Activated CD4-positive, alpha-beta T cell treated with anti-CD3 and anti-CD28 coated beads for 36 hours (primary cell): ENCODE data around the gene KAZN. TPM values are rescaled to one million over a fixed set of nuclear protein-coding genes. Genes with fewer than 3 reads are reported as not detected.

Source experiments
- ATAC-seq: fragments of 200-7000 bp; cut with Tn5 transposase; one replicate; pipeline ENCODE4 v1.10.0; 2021; ENCODE audit warnings: mild to moderate bottlenecking, moderate library complexity
- CTCF ChIA-PET: fragments of 350-600 bp; sonication (Branson Sonifier 250); formaldehyde crosslinking; loops from one replicate; lab custom pipeline; 2021; ENCODE audit warnings: antibody characterized with exemption; lab: Charles Lee
- POLR2A ChIA-PET: fragments of 350-600 bp; sonication (Branson Sonifier 250); formaldehyde crosslinking; loops from one replicate; lab custom pipeline; 2021; ENCODE audit warnings: antibody characterized with exemption, inconsistent platforms; lab: Charles Lee
- DNase-seq: peaks from one replicate; pipeline ENCODE4 v3.0.0-alpha.2; 2020
- H3K27ac Mint-ChIP-seq: one replicate; pipeline ENCODE4 v1.8.0; 2021; ENCODE audit warnings: mixed read lengths
- H3K27me3 Mint-ChIP-seq: one replicate; pipeline ENCODE4 v1.8.0; 2021; ENCODE audit warnings: mixed read lengths
- H3K36me3 Mint-ChIP-seq: one replicate; pipeline ENCODE4 v1.8.0; 2021; ENCODE audit warnings: low read depth, mixed read lengths
- H3K4me1 Mint-ChIP-seq: one replicate; pipeline ENCODE4 v1.8.0; 2021; ENCODE audit warnings: mixed read lengths
- H3K4me3 Mint-ChIP-seq: one replicate; pipeline ENCODE4 v1.8.0; 2021; ENCODE audit warnings: mild to moderate bottlenecking, moderate library complexity, mixed read lengths
- H3K9me3 Mint-ChIP-seq: one replicate; pipeline ENCODE4 v1.8.0; 2021; ENCODE audit warnings: low read depth, mixed read lengths
- intact Hi-C, 2 experiments: fragments of 100-400 bp; cut with DNase I in 1 of 2; cut with micrococcal nuclease in 1 of 2; formaldehyde crosslinking; loops; one replicate each; pipeline versions ENCODE4 v1.14.2 to v1.15.1; 2022 to 2024; cut with DNase I, micrococcal nuclease
- total RNA-seq, 2 experiments: library from RNA; stranded (reverse); gene quantifications; one replicate each; pipeline ENCODE4 v1.2.3, GENCODE V29; 2021

The KAZN gene
- total RNA-seq, 2 experiments from 2014 or later = 0.89 to 0.90 TPM

GRCh38 chr1:14679027-14679688 is 80.7 kb downstream of the KAZN start:
- ATAC-seq = no peak
- ChIA-PET POLR2A (no interaction called here), CTCF (interaction anchor here (0.7 kb wide), 1 partner anchor 550 kb away, joined by 5 read pairs; no protein-coding TSS in a partner anchor)
- H3K36me3 Mint-ChIP-seq = no peaks in the 10 kb centered on the region
- H3K4me3 Mint-ChIP-seq = no peak overlapping the region
- H3K9me3 Mint-ChIP-seq = peaks cover 4% of the 10 kb centered on the region
- intact Hi-C loops = no loop called here
- DNase-seq = no peak
- H3K27me3 Mint-ChIP-seq = no peaks in the 10 kb centered on the region
- H3K4me1 Mint-ChIP-seq = no peaks in the 10 kb centered on the region
- no peak overlapping the region for H3K27ac Mint-ChIP-seq

GRCh38 chr1:14681182-14681581 is 82.7 kb downstream of the KAZN start:
- ChIA-PET POLR2A (no interaction called here), CTCF (no interaction called here)
- no peak for DNase-seq
- Mint-ChIP-seq H3K4me3 (no peak overlapping the region), H3K27ac (no peak overlapping the region), H3K9me3 (peaks cover 8% of the 10 kb centered on the region), H3K4me1 (no peaks in the 10 kb centered on the region), H3K27me3 (no peaks in the 10 kb centered on the region), H3K36me3 (no peaks in the 10 kb centered on the region)
- no peak for ATAC-seq
- intact Hi-C loops = no loop called here

- Mint-ChIP-seq H3K4me3 (no peak overlapping the region), H3K27ac (no peak overlapping the region), H3K9me3 (peaks cover 5% of the 10 kb centered on the region), H3K4me1 (no peaks in the 10 kb centered on the region), H3K27me3 (no peaks in the 10 kb centered on the region), H3K36me3 (no peaks in the 10 kb centered on the region)
- ATAC-seq (no peak), DNase-seq (no peak)
- ChIA-PET CTCF (no interaction called here), POLR2A (no interaction called here)
- intact Hi-C loops = no loop called here
Observed at GRCh38 chr1:14682941-14683621, 84.6 kb downstream of the KAZN start.

- ChIA-PET CTCF (interaction anchor here (0.5 kb wide), 1 partner anchor 46 kb away, joined by 3 read pairs; no protein-coding TSS in a partner anchor), POLR2A (no interaction called here)
- H3K9me3 Mint-ChIP-seq = peaks cover 5% of the 10 kb centered on the region
- intact Hi-C loops = no loop called here
- H3K36me3 Mint-ChIP-seq = no peaks in the 10 kb centered on the region
- no peak for ATAC-seq
- no peak overlapping the region for H3K4me3 Mint-ChIP-seq
- no peaks in the 10 kb centered on the region for H3K27me3 Mint-ChIP-seq
- DNase-seq = no peak
- no peak overlapping the region for H3K27ac Mint-ChIP-seq
- H3K4me1 Mint-ChIP-seq = no peaks in the 10 kb centered on the region
Observed at GRCh38 chr1:14685078-14685477, 86.6 kb downstream of the KAZN start.

GRCh38 chr1:14686701-14687100 is 88.2 kb downstream of the KAZN start:
- Mint-ChIP-seq H3K4me3 (no peak overlapping the region), H3K9me3 (peaks cover 5% of the 10 kb centered on the region), H3K36me3 (no peaks in the 10 kb centered on the region), H3K27me3 (no peaks in the 10 kb centered on the region), H3K27ac (no peak overlapping the region), H3K4me1 (no peaks in the 10 kb centered on the region)
- intact Hi-C loops = no loop called here
- ChIA-PET POLR2A (no interaction called here), CTCF (no interaction called here)
- no peak for ATAC-seq
- DNase-seq = no peak

GRCh38 chr1:14687147-14687546 is 88.7 kb downstream of the KAZN start:
- Mint-ChIP-seq H3K4me1 (no peaks in the 10 kb centered on the region), H3K9me3 (peaks cover 5% of the 10 kb centered on the region), H3K27me3 (no peaks in the 10 kb centered on the region), H3K27ac (no peak overlapping the region), H3K4me3 (no peak overlapping the region), H3K36me3 (no peaks in the 10 kb centered on the region)
- intact Hi-C loops = no loop called here
- ChIA-PET CTCF (no interaction called here), POLR2A (no interaction called here)
- no peak for ATAC-seq
- no peak for DNase-seq

GRCh38 chr1:14689996-14690615 is 91.6 kb downstream of the KAZN start:
- Mint-ChIP-seq H3K36me3 (no peaks in the 10 kb centered on the region), H3K9me3 (no peaks in the 10 kb centered on the region), H3K27ac (no peak overlapping the region), H3K4me1 (no peaks in the 10 kb centered on the region), H3K4me3 (no peak overlapping the region), H3K27me3 (peaks cover 2% of the 10 kb centered on the region)
- intact Hi-C loops = no loop called here
- POLR2A ChIA-PET = no interaction called here
- no peak for ATAC-seq
- DNase-seq = no peak
- CTCF ChIA-PET = no interaction called here

GRCh38 chr1:14693949-14694348 is 95.5 kb downstream of the KAZN start:
- DNase-seq = no peak
- Mint-ChIP-seq H3K9me3 (no peaks in the 10 kb centered on the region), H3K27ac (no peak overlapping the region), H3K4me3 (no peak overlapping the region), H3K36me3 (no peaks in the 10 kb centered on the region), H3K4me1 (no peaks in the 10 kb centered on the region), H3K27me3 (peaks cover 2% of the 10 kb centered on the region)
- POLR2A ChIA-PET = no interaction called here
- intact Hi-C loops = no loop called here
- ATAC-seq = no peak
- CTCF ChIA-PET = interaction anchor here (0.6 kb wide), 1 partner anchor 333 kb away, joined by 3 read pairs; no protein-coding TSS in a partner anchor

- Mint-ChIP-seq H3K9me3 (no peaks in the 10 kb centered on the region), H3K4me3 (no peak overlapping the region), H3K27me3 (peaks cover 2% of the 10 kb centered on the region), H3K4me1 (no peaks in the 10 kb centered on the region), H3K27ac (no peak overlapping the region), H3K36me3 (no peaks in the 10 kb centered on the region)
- no peak for DNase-seq
- no peak for ATAC-seq
- ChIA-PET POLR2A (no interaction called here), CTCF (no interaction called here)
- intact Hi-C loops = no loop called here
Observed at GRCh38 chr1:14694589-14694988, 96.1 kb downstream of the KAZN start.

GRCh38 chr1:14696761-14697160 is 98.3 kb downstream of the KAZN start:
- Mint-ChIP-seq H3K9me3 (no peaks in the 10 kb centered on the region), H3K27ac (no peak overlapping the region)

GRCh38 chr1:14697353-14697752 is 98.9 kb downstream of the KAZN start:
- no peak for DNase-seq
- intact Hi-C loops = no loop called here
- ChIA-PET CTCF (interaction anchor here (0.6 kb wide), 1 partner anchor 80 kb away, joined by 3 read pairs; no protein-coding TSS in a partner anchor), POLR2A (no interaction called here)
- Mint-ChIP-seq H3K27me3 (peaks cover 2% of the 10 kb centered on the region), H3K9me3 (no peaks in the 10 kb centered on the region), H3K27ac (no peak overlapping the region), H3K36me3 (no peaks in the 10 kb centered on the region), H3K4me3 (no peak overlapping the region), H3K4me1 (no peaks in the 10 kb centered on the region)
- no peak for ATAC-seq

More at GRCh38 chr1:14696761-14697160, 98.3 kb downstream of the KAZN start:
- Mint-ChIP-seq H3K4me1 (no peaks in the 10 kb centered on the region), H3K4me3 (no peak overlapping the region), H3K36me3 (no peaks in the 10 kb centered on the region), H3K27me3 (peaks cover 2% of the 10 kb centered on the region)
- DNase-seq (no peak), ATAC-seq (no peak)
- ChIA-PET CTCF (interaction anchor here (0.6 kb wide), 1 partner anchor 835 kb away, joined by 3 read pairs; no protein-coding TSS in a partner anchor), POLR2A (no interaction called here)
- intact Hi-C loops = no loop called here
